Natural killer cell (primary cell): ENCODE measurements around the gene CHCT1. TPM values are rescaled to one million over a fixed set of nuclear protein-coding genes. Genes with fewer than 3 reads are reported as not detected.
A peak's percentile ranks its signal among the peaks of the same experiment; 100 is the strongest.

Source experiments
- ATAC-seq, 3 donors: fragments of 150-1000 bp in 2 of 3; fragments of 200-7000 bp in 1 of 3; cut with Tn5 transposase; 1 replicate in 1 of 3; 2 replicates in 2 of 3; pipeline ENCODE4 v1.10.0; 2021; ENCODE audit warnings: mild to moderate bottlenecking in 2 of 3, moderate library complexity in 2 of 3
- DNase-seq, 2 donors: peaks; one replicate each; pipeline versions ENCODE4 v3.0.0 to v3.0.0-alpha.2; 2013 to 2021; ENCODE audit warnings: mixed read lengths in 1 of 2
- H3K27ac ChIP-seq: one replicate; pipeline ENCODE4 v1.5.1; 2013; ENCODE audit warnings: mild to moderate bottlenecking, low read length
- H3K27me3 ChIP-seq: one replicate; pipeline ENCODE4 v1.6.1; 2013; ENCODE audit warnings: low read length; ENCODE audit not compliant: control insufficient read depth, insufficient read depth
- H3K36me3 ChIP-seq: one replicate; pipeline ENCODE4 v1.6.1; 2013; ENCODE audit warnings: low read length; ENCODE audit not compliant: control insufficient read depth, insufficient read depth
- H3K4me1 ChIP-seq: one replicate; pipeline ENCODE4 v1.6.1; 2013; ENCODE audit warnings: low read length; ENCODE audit not compliant: control insufficient read depth, insufficient read depth
- H3K4me3 ChIP-seq: one replicate; pipeline ENCODE4 v1.5.1; 2013; ENCODE audit warnings: low read length
- H3K9me3 ChIP-seq: one replicate; pipeline ENCODE4 v1.6.1; 2013; ENCODE audit warnings: low read length; ENCODE audit not compliant: control insufficient read depth, insufficient read depth
- H3K27ac Mint-ChIP-seq, 2 donors: one replicate each; pipeline ENCODE4 v1.8.0; 2022; ENCODE audit warnings: mild to moderate bottlenecking in 2 of 2, mixed read lengths in 2 of 2, moderate library complexity in 1 of 2
- H3K27me3 Mint-ChIP-seq, 2 donors: one replicate each; pipeline ENCODE4 v1.8.0; 2022; ENCODE audit warnings: low read depth in 2 of 2, mixed read lengths in 2 of 2
- H3K36me3 Mint-ChIP-seq: one replicate; pipeline ENCODE4 v1.8.0; 2022; ENCODE audit warnings: mixed read lengths
- H3K4me1 Mint-ChIP-seq, 2 donors: one replicate each; pipeline ENCODE4 v1.8.0; 2022; ENCODE audit warnings: mixed read lengths in 2 of 2
- H3K4me3 Mint-ChIP-seq: one replicate; pipeline ENCODE4 v1.8.0; 2022; ENCODE audit warnings: mild to moderate bottlenecking, moderate library complexity, mixed read lengths
- H3K9me3 Mint-ChIP-seq, 2 donors: one replicate each; pipeline ENCODE4 v1.8.0; 2022; ENCODE audit warnings: mixed read lengths in 2 of 2
- CTCF ChIP-seq: fragments of 200-600 bp; IDR thresholded peaks from one replicate; pipeline ENCODE4 v1.8.0; 2022; ENCODE audit warnings: antibody characterized with exemption
- WGBS: methylation state at CpG from one replicate; pipeline ENCODE4 v1.1.7; 2013; ENCODE audit warnings: missing lambda C conversion rate; ENCODE audit not compliant: insufficient coverage; 5-methylcytosine and 5-hydroxymethylcytosine counted together
- intact Hi-C: fragments of 100-400 bp; cut with micrococcal nuclease; formaldehyde crosslinking; loops from one replicate; pipeline ENCODE4 v1.14.2; 2022
- total RNA-seq, 4 donors: library from RNA; stranded (reverse); fragments of 120-200 nt in 1 of 4; gene quantifications; one replicate each; pipeline versions ENCODE4 v1.2.3 to v1.2.4, GENCODE V29; 2013 to 2022

Gene CHCT1
- total RNA-seq, 3 donors from 2014 or later (not counting 1 experiment from before 2014, with no cell fraction given) = not detected

GRCh38 chr17:60387666-60388065 is 34.6 kb upstream of the CHCT1 start:
- Histone ChIP-seq H3K36me3 (no peaks in the 10 kb centered on the region), H3K27ac (no peak overlapping the region), H3K4me1 (peaks cover 14% of the 10 kb centered on the region), H3K4me3 (no peak overlapping the region), H3K9me3 (no peaks in the 10 kb centered on the region), H3K27me3 (no peaks in the 10 kb centered on the region)
- Mint-ChIP-seq H3K4me1 (peaks cover 52 to 65% of the 10 kb centered on the region in 2 donors), H3K36me3 (no peaks in the 10 kb centered on the region), H3K9me3 (no peaks in the 10 kb centered on the region), H3K27me3 (no peaks in the 10 kb centered on the region), H3K27ac (no peak overlapping the region), H3K4me3 (no peak overlapping the region)
- TF ChIP-seq CTCF = no peak
- no peak for DNase-seq
- WGBS = no CpG with 5 or more reads among the region's 3 CpGs
- intact Hi-C loops = no loop called here
- no peak for ATAC-seq

- no peak overlapping the region for H3K4me3 ChIP-seq
- peaks cover 19% of the 10 kb centered on the region for H3K4me1 ChIP-seq
- H3K27ac ChIP-seq = no peak overlapping the region
- no peak for DNase-seq
- no peak for ATAC-seq
- no peaks in the 10 kb centered on the region for H3K27me3 Mint-ChIP-seq
- H3K27me3 ChIP-seq = no peaks in the 10 kb centered on the region
- WGBS = 33% methylated on average over 1 of the region's 3 CpGs
- no peaks in the 10 kb centered on the region for H3K9me3 ChIP-seq
- H3K9me3 Mint-ChIP-seq = no peaks in the 10 kb centered on the region
- no peak for TF ChIP-seq CTCF
- H3K36me3 Mint-ChIP-seq = no peaks in the 10 kb centered on the region
- intact Hi-C loops = no loop called here
- no peak overlapping the region for H3K4me3 Mint-ChIP-seq
- H3K27ac Mint-ChIP-seq = no peak overlapping the region
- H3K4me1 Mint-ChIP-seq = peaks cover 51 to 64% of the 10 kb centered on the region in 2 donors
- H3K36me3 ChIP-seq = no peaks in the 10 kb centered on the region
These were observed 33.5 kb upstream of the CHCT1 start for GRCh38 chr17:60388742-60389141.

- Histone ChIP-seq H3K36me3 (no peaks in the 10 kb centered on the region), H3K9me3 (no peaks in the 10 kb centered on the region), H3K27me3 (no peaks in the 10 kb centered on the region), H3K4me3 (no peak overlapping the region), H3K27ac (no peak overlapping the region), H3K4me1 (peaks cover 19% of the 10 kb centered on the region)
- no peak for TF ChIP-seq CTCF
- H3K4me3 Mint-ChIP-seq = peak overlapping the region; percentile 98
- WGBS = 44% methylated on average over 1 of the region's 2 CpGs
- ATAC-seq = no peak
- H3K4me1 Mint-ChIP-seq = peaks cover 46 to 55% of the 10 kb centered on the region in 2 donors
- no peaks in the 10 kb centered on the region for H3K36me3 Mint-ChIP-seq
- H3K27ac Mint-ChIP-seq = peak overlapping the region; percentile 88 to 92
- intact Hi-C loops = loop anchor here (10.0 kb wide), 1 partner anchor 605 kb away; no protein-coding TSS in a partner anchor
- H3K27me3 Mint-ChIP-seq = no peaks in the 10 kb centered on the region
- DNase-seq = no peak
- no peaks in the 10 kb centered on the region for H3K9me3 Mint-ChIP-seq
These were observed 32.1 kb upstream of the CHCT1 start for GRCh38 chr17:60390186-60390585.

GRCh38 chr17:60390925-60391470 is 31.3 kb upstream of the CHCT1 start:
- H3K36me3 Mint-ChIP-seq = no peaks in the 10 kb centered on the region
- intact Hi-C loops = loop anchor here (10.0 kb wide), 1 partner anchor 606 kb away; no protein-coding TSS in a partner anchor
- H3K9me3 Mint-ChIP-seq = no peaks in the 10 kb centered on the region
- peak overlapping the region; percentile 88 for H3K27ac ChIP-seq
- ATAC-seq = no peak
- peak overlapping the region; percentile 98 for H3K4me3 Mint-ChIP-seq
- no peaks in the 10 kb centered on the region for H3K9me3 ChIP-seq
- H3K27me3 ChIP-seq = no peaks in the 10 kb centered on the region
- peaks cover 41 to 49% of the 10 kb centered on the region in 2 donors for H3K4me1 Mint-ChIP-seq
- WGBS = 7% methylated on average over 15 of the region's 15 CpGs
- DNase-seq = peak; percentile 22 to 53
- TF ChIP-seq CTCF = no peak
- peak overlapping the region; percentile 88 to 92 for H3K27ac Mint-ChIP-seq
- H3K36me3 ChIP-seq = no peaks in the 10 kb centered on the region
- peaks cover 19% of the 10 kb centered on the region for H3K4me1 ChIP-seq
- no peaks in the 10 kb centered on the region for H3K27me3 Mint-ChIP-seq
- H3K4me3 ChIP-seq = peak overlapping the region; percentile 78
